Motor neuron (in vitro differentiated cells): ENCODE measurements around the gene ZNF593OS. TPM values are rescaled to one million over a fixed set of nuclear protein-coding genes. Genes with fewer than 3 reads are reported as not detected.

ENCODE experiments used
- ATAC-seq, 8 experiments: fragments of 200-7000 bp; cut with Tn5 transposase; replicated peaks in 6 of 8; 2 replicates each; pipeline ENCODE4 v1.8.0; 2021; ENCODE audit warnings: mild to moderate bottlenecking in 8 of 8, moderate library complexity in 8 of 8
- H3K27ac ChIP-seq, 2 donors: fragments of 250-450 bp; sonication (Bioruptor Pico); 2 replicates each; pipeline ENCODE4 v1.9.0; 2021; ENCODE audit warnings: antibody characterized with exemption in 2 of 2, mild to moderate bottlenecking in 2 of 2, moderate library complexity in 1 of 2
- H3K4me1 ChIP-seq, 2 donors: fragments of 250-450 bp; sonication (Bioruptor Pico); replicated peaks in 1 of 2; 2 replicates each; pipeline ENCODE4 v1.6.1; 2021; ENCODE audit warnings: antibody characterized with exemption in 2 of 2, mild to moderate bottlenecking in 2 of 2, moderate library complexity in 1 of 2
- H3K4me3 ChIP-seq, 5 donors: fragments of 250-450 bp; sonication (Bioruptor Pico); 2 replicates each; pipeline ENCODE4 v1.9.0; 2021; ENCODE audit warnings: antibody characterized with exemption in 5 of 5, mild to moderate bottlenecking in 5 of 5, moderate library complexity in 4 of 5
- WGBS, 10 experiments: fragments of 450-650 bp; shearing (Covaris generic); methylation state at CpG; one replicate each; pipeline ENCODE4 v1.0.0; 2022; 5-methylcytosine and 5-hydroxymethylcytosine counted together
- in situ Hi-C, 9 experiments: fragments of 400-800 bp; cut with MboI; loops; one replicate each; pipeline ENCODE4 v1.15.0; 2021; ENCODE audit warnings: low sequenced_read_pairs in 9 of 9, low pct_unique_long_range_greater_than_20kb in 2 of 9; ENCODE audit not compliant: unreplicated experiment in 9 of 9
- total RNA-seq, 8 experiments: library from RNA; unstranded; fragments of 300-600 nt; gene quantifications; 2 replicates each; pipeline versions ENCODE4 v1.2.3 to v1.2.4, GENCODE V29; 2022

Gene ZNF593OS
- total RNA-seq, 8 experiments from 2014 or later, result 0.54 to 5.7 (median 3.5) TPM

GRCh38 chr1:26197301-26197700 lies 25.7 kb upstream of the ZNF593OS start:
- 40 to 100% (median 83%) methylated on average over 1 to 3 of the region's 3 CpGs; no CpG with 5 or more reads in 5 of the 10 experiments for WGBS, 10 experiments
- Histone ChIP-seq H3K4me3 (no peak overlapping the region), H3K27ac (no peak overlapping the region), H3K4me1 (peaks cover 0 to 6% of the 10 kb centered on the region in 2 donors)
- no peak for ATAC-seq
- in situ Hi-C loops, result no loop called here

- 33 to 100% (median 87%) methylated on average over 1 to 3 of the region's 3 CpGs; no CpG with 5 or more reads in 1 of the 10 experiments for WGBS, 10 experiments
- in situ Hi-C loops, result no loop called here
- H3K4me3 ChIP-seq, result no peak overlapping the region
- peaks cover 0 to under 1% of the 10 kb centered on the region in 2 donors for H3K4me1 ChIP-seq
- no peak for ATAC-seq
- no peak overlapping the region for H3K27ac ChIP-seq
These were observed 24.2 kb upstream of the ZNF593OS start for GRCh38 chr1:26195805-26196204.

DNA sequence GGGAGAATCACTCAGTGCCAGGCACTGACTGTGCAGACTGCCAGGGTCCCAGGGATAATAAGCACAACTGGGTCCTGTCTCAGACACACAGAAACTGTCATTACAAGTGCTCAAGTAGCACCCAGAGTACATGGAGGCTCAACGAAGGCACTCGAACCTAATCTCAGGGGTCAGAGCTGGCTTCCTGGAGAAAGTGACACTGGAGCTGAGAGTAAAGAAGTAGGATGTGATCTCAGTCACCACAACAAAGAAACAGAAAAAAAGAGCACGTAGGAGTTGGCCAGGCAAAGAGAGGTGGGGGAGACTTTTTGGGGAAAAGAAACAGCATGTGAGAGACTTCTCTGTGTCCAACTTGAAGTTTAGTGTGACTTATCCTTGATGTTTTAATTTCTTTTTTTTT lies 20.1 kb upstream of the ZNF593OS start:
- 17 to 86% (median 55%) methylated on average over 1 to 3 of the region's 3 CpGs for WGBS, 10 experiments
- in situ Hi-C loops, result no loop called here
- H3K4me1 ChIP-seq, result peaks cover 0 to 4% of the 10 kb centered on the region in 2 donors
- H3K4me3 ChIP-seq, result no peak overlapping the region
- no peak for ATAC-seq
- H3K27ac ChIP-seq, result no peak overlapping the region

DNA sequence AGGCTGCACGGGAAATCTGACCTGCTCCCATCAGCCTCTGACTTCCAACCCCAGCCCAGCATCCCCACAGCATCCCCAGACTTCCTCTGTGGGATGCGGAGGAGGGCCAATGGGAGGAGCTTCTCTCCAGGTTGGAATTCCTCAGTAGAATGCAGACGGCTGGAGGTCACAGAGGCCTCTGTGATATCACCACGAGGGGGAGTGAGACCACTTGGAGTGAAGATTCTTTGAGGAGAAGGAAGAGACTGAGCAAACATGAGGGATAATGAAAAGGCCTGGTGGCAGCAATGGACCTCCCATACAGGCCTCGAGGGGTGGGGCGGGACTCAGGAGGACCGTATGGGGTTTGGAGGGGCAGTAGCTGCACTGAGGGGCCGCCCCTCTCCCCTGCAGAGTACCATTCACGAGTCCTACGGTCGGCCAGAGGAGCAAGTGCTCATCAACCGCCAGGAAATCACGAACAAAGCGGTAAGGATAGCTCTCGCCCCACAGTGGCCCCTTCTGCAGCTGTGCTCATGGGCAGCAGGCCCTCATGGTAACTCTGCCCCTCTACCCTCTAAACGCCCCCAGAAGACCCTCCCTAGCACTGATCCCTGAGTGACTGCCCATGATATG lies 18.8 kb upstream of the ZNF593OS start, which contains the start of gene CATSPER4:
CATSPER4 (plus strand) TSS at position 230 of the 615 bp plus-strand sequence; CDS start at position 256, 26 bp downstream.
- Histone ChIP-seq H3K27ac (peak within 1 kb of the TSS in 1 of 2 donors; percentile 53), H3K4me1 (peaks cover 0 to 4% of the 10 kb centered on the region in 2 donors), H3K4me3 (no peak within 1 kb of the TSS)
- ATAC-seq, result peak; percentile 48 to 83 (median 56)
- WGBS, 10 experiments, result 11 to 63% (median 31%) methylated on average over 2 to 6 of the region's 16 CpGs; no CpG with 5 or more reads in 4 of the 10 experiments
- in situ Hi-C loops, result no loop called here

GRCh38 chr1:26189751-26190275 lies 18.2 kb upstream of the ZNF593OS start:
- ATAC-seq, result peak in 3 of 8 experiments; percentile 2 to 12 (median 9)
- no peak overlapping the region for H3K4me3 ChIP-seq
- WGBS, 10 experiments, result 80 to 100% (median 84%) methylated on average over 1 to 4 of the region's 7 CpGs; no CpG with 5 or more reads in 4 of the 10 experiments
- peaks cover 0 to 4% of the 10 kb centered on the region in 2 donors for H3K4me1 ChIP-seq
- in situ Hi-C loops, result no loop called here
- no peak overlapping the region for H3K27ac ChIP-seq

DNA sequence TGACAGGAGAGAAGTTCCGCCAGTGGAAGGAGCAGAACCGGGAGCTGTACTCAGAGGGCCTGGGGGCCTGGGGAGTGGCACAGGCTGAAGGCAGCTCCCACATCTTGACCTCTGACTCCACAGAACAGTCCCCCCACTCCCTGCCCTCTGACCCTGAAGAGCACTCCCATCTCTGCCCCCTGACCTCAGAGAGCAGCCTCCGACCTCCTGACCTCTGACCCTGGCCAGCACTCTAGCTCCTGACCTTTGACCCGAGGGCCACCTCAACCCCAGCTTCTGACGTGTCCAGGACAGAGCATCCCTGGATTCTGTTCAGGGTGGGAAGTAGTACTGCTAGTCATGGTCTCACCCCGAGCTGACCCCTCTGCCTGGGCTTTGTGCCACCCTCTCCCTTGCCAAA lies 17.7 kb upstream of the ZNF593OS start:
- in situ Hi-C loops, result no loop called here
- H3K4me1 ChIP-seq, result peaks cover 0 to 4% of the 10 kb centered on the region in 2 donors
- ATAC-seq, result peak in 3 of 8 experiments; percentile 4 to 8 (median 5)
- WGBS, 10 experiments, result 50 to 100% (median 89%) methylated on average over 1 to 6 of the region's 6 CpGs; no CpG with 5 or more reads in 5 of the 10 experiments
- H3K27ac ChIP-seq, result no peak overlapping the region
- no peak overlapping the region for H3K4me3 ChIP-seq

GRCh38 chr1:26188477-26188876 lies 16.8 kb upstream of the ZNF593OS start:
- ATAC-seq, result peak in 2 of 8 experiments; percentile 4 to 12
- WGBS, 10 experiments, result 94% methylated on average over 8 of the region's 8 CpGs; no CpG with 5 or more reads in 9 of the 10 experiments
- H3K27ac ChIP-seq, result no peak overlapping the region
- peaks cover 0 to 4% of the 10 kb centered on the region in 2 donors for H3K4me1 ChIP-seq
- in situ Hi-C loops, result no loop called here
- no peak overlapping the region for H3K4me3 ChIP-seq

- in situ Hi-C loops, result no loop called here
- Histone ChIP-seq H3K4me1 (peaks cover 0 to 4% of the 10 kb centered on the region in 2 donors), H3K27ac (no peak overlapping the region), H3K4me3 (no peak overlapping the region)
- 89 to 100% (median 95%) methylated on average over 1 to 6 of the region's 6 CpGs; no CpG with 5 or more reads in 6 of the 10 experiments for WGBS, 10 experiments
- ATAC-seq, result no peak
These were observed 16.2 kb upstream of the ZNF593OS start for GRCh38 chr1:26187882-26188281.

GRCh38 chr1:26184883-26185282 lies 13.3 kb upstream of the ZNF593OS start:
- H3K27ac ChIP-seq, result no peak overlapping the region
- H3K4me1 ChIP-seq, result no peaks in the 10 kb centered on the region
- in situ Hi-C loops, result no loop called here
- no peak overlapping the region for H3K4me3 ChIP-seq
- no peak for ATAC-seq
- WGBS, 10 experiments, result 80 to 100% (median 87%) methylated on average over 1 to 18 of the region's 21 CpGs; no CpG with 5 or more reads in 6 of the 10 experiments

GRCh38 chr1:26184086-26184485 lies 12.5 kb upstream of the ZNF593OS start:
- in situ Hi-C loops, result no loop called here
- WGBS, 10 experiments, result 100% methylated on average over 1 of the region's 7 CpGs; no CpG with 5 or more reads in 9 of the 10 experiments
- H3K4me1 ChIP-seq, result no peaks in the 10 kb centered on the region
- peak in 1 of 8 experiments; percentile 15 for ATAC-seq
- no peak overlapping the region for H3K27ac ChIP-seq
- no peak overlapping the region for H3K4me3 ChIP-seq

DNA sequence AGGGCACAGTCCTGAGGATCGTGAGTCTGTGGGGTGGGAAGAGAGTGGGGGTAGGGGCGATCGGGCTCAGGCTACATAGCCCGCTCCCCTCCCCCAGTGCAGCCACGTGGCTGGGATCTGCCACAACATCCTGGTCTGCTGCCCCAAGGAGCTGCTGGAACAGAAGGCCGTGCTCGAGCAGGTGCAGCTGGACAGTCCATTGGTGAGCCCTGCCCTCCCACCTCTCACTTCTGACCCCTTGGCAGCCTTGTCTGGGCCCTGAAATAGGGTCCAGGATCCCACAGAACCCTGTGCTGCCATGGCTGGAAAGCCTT lies 10.7 kb upstream of the ZNF593OS start:
- WGBS, 10 experiments, result 73 to 90% methylated on average over 2 to 4 of the region's 7 CpGs; no CpG with 5 or more reads in 8 of the 10 experiments
- Histone ChIP-seq H3K4me1 (no peaks in the 10 kb centered on the region), H3K27ac (no peak overlapping the region), H3K4me3 (no peak overlapping the region)
- in situ Hi-C loops, result no loop called here
- ATAC-seq, result peak in 2 of 8 experiments; percentile 4 to 10

GRCh38 chr1:26181586-26182382 lies 10.2 kb upstream of the ZNF593OS start:
- WGBS, 10 experiments, result 48 to 100% (median 58%) methylated on average over 1 to 5 of the region's 9 CpGs; no CpG with 5 or more reads in 5 of the 10 experiments
- in situ Hi-C loops, result no loop called here
- ATAC-seq, result peak in 1 of 8 experiments; percentile 6
- Histone ChIP-seq H3K4me3 (no peak overlapping the region), H3K4me1 (no peaks in the 10 kb centered on the region), H3K27ac (no peak overlapping the region)

DNA sequence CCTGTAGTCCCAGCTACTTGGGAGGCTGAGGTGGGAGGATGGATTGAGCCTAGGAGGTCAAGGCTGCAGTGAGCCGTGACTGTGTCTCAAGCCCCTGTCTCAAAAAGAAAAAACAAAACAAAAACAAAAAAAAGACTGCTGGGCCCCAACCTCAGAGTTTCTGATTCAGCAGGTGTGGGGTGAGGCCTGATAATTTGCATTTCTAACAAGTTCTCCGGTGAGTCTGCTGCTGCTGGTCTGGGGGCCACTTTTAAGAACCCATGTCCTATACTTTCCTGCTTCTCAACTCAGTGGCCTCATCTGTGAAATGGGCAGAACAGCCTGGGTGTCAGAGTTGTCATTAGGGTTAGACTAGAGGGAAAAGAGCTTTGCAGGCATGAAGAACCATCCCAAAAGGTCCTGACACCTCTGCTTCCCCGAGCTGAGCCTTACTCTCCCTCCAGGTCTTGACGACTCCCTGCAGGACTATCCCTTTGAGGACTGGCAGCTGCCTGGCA lies 8.4 kb upstream of the ZNF593OS start:
- WGBS, 10 experiments, result 41 to 92% (median 66%) methylated on average over 2 to 4 of the region's 4 CpGs; no CpG with 5 or more reads in 4 of the 10 experiments
- in situ Hi-C loops, result no loop called here
- ATAC-seq, result no peak
- H3K4me1 ChIP-seq, result no peaks in the 10 kb centered on the region
- no peak overlapping the region for H3K4me3 ChIP-seq
- H3K27ac ChIP-seq, result no peak overlapping the region
